Neural progenitor cell (in vitro differentiated cells): Measurements from ENCODE around the gene CD58.

Source experiments
- EZH2 ChIP-seq: fragments of 200-600 bp; sonication (generic); IDR thresholded peaks from 2 replicates; pipeline ENCODE4 v1.6.1; 2017; ENCODE audit warnings: antibody characterized with exemption, mild to moderate bottlenecking, moderate library complexity
- EZH2phosphoT487 ChIP-seq: fragments of 200-600 bp; sonication (generic); IDR thresholded peaks from 2 replicates; pipeline ENCODE4 v1.6.1; 2017; ENCODE audit warnings: antibody characterized with exemption
- TF ChIP-seq, protein P1 (sequence below): fragments of 200-600 bp; sonication (generic); IDR thresholded peaks from 2 replicates; pipeline ENCODE4 v1.5.1; 2017; ENCODE audit warnings: antibody characterized with exemption, mild to moderate bottlenecking

DNA sequence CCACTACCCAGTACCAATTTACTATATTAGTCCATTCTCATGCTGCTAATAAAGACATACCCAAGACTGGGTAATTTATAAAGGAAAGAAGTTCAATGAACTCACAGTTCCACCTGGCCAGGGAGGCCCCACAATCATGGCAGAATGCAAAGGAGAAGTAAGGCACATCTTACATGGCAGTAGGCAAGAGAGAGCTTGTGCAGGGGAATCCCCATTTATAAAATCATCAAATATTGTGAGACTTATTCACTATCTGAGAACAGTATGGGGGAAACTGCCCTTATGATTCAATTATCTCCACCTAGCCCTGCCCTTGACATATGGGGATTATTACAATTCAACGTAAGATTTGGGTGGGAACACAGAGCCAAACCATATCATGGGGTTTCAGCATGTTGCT is 6.4 kb downstream of the CD58 start:
- TF ChIP-seq, protein P1, sequence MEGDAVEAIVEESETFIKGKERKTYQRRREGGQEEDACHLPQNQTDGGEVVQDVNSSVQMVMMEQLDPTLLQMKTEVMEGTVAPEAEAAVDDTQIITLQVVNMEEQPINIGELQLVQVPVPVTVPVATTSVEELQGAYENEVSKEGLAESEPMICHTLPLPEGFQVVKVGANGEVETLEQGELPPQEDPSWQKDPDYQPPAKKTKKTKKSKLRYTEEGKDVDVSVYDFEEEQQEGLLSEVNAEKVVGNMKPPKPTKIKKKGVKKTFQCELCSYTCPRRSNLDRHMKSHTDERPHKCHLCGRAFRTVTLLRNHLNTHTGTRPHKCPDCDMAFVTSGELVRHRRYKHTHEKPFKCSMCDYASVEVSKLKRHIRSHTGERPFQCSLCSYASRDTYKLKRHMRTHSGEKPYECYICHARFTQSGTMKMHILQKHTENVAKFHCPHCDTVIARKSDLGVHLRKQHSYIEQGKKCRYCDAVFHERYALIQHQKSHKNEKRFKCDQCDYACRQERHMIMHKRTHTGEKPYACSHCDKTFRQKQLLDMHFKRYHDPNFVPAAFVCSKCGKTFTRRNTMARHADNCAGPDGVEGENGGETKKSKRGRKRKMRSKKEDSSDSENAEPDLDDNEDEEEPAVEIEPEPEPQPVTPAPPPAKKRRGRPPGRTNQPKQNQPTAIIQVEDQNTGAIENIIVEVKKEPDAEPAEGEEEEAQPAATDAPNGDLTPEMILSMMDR: no peak
- no peak for TF ChIP-seq EZH2
- TF ChIP-seq EZH2phosphoT487: no peak
